ENCODE results near the gene SHROOM3. TPM values are rescaled to one million over a fixed set of nuclear protein-coding genes. Genes with fewer than 3 reads are reported as not detected.

Gene SHROOM3
- total and polyA plus RNA-seq, 2 donors (not counting 3 experiments of a cell fraction or from before 2014, with no cell fraction given), result 2.7 to 6.7 TPM

DNA sequence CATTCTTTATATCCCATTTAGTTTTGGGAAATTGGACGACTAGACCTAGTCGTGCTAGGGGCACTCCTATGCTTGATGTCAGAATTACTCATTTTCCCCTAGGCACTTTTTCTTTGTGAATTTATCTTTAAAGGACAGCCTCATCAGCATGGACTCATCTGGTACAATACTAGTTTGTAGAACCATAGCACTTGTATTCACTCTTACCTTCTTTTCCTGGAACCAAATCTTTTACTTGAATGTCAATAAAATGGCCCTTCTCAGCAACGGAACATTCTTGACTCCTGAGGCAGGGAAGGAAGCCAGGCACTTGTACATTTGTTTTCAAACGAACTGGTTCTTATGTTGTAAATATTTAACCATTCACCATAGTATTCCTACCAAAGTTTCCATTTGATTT, 187.1 kb downstream of the SHROOM3 start:
- Histone ChIP-seq H3K9me1 (replicated peaks; ENCODE audit: control insufficient read depth, extremely low read depth, insufficient read depth, low read length) (no peaks in the 10 kb centered on the region), H3K9ac (replicated peaks; ENCODE audit: extremely low read depth, insufficient read depth, low read length) (no peak overlapping the region), H3K36me3 (ENCODE audit: control insufficient read depth in 2 of 2, extremely low read depth in 1 of 2, insufficient read depth in 2 of 2, low read length in 2 of 2) (no peaks in the 10 kb centered on the region), H3K79me2 (ENCODE audit: control insufficient read depth, insufficient read depth, low read length) (no peaks in the 10 kb centered on the region), H4K20me1 (replicated peaks; ENCODE audit: control insufficient read depth, extremely low read depth, insufficient read depth, low read length) (no peaks in the 10 kb centered on the region), H3K27ac (ENCODE audit: insufficient read depth, low read depth, low read length) (no peak overlapping the region), H3K4me3 (replicated peaks in 1 of 3; ENCODE audit: insufficient read depth in 1 of 3, low read depth in 1 of 3, low read length in 3 of 3) (no peak overlapping the region), H3K9me3 (replicated peaks; ENCODE audit: control insufficient read depth, insufficient read depth, low read length) (no peaks in the 10 kb centered on the region), H3K4me1 (ENCODE audit: control insufficient read depth, extremely low read depth, insufficient read depth, low read length) (no peaks in the 10 kb centered on the region), H3K4me2 (ENCODE audit: insufficient read depth, low read length) (no peak overlapping the region), H3K27me3 (ENCODE audit: control insufficient read depth in 2 of 2, insufficient read depth in 2 of 2, low read length in 2 of 2) (no peaks in the 10 kb centered on the region), H2AFZ (ENCODE audit: low read depth, low read length) (no peak overlapping the region)
- intact Hi-C loops (cut with micrococcal nuclease), result no loop called here
- TF ChIP-seq JUN (IDR thresholded peaks at IDR 0.05; ENCODE audit: borderline replicate concordance, insufficient read depth, insufficient read length, low read depth), result no peak
- TF ChIP-seq POLR2AphosphoS5 (IDR thresholded peaks at IDR 0.05; ENCODE audit: insufficient read depth, low read depth, low read length), result no peak
- TF ChIP-seq MYC (IDR thresholded peaks at IDR 0.05; ENCODE audit: low read depth, low read length), result no peak
- TF ChIP-seq GATA2 (IDR thresholded peaks at IDR 0.05; ENCODE audit: insufficient read depth, insufficient read length, low read depth, low read length), result no peak
- TF ChIP-seq, protein P1, sequence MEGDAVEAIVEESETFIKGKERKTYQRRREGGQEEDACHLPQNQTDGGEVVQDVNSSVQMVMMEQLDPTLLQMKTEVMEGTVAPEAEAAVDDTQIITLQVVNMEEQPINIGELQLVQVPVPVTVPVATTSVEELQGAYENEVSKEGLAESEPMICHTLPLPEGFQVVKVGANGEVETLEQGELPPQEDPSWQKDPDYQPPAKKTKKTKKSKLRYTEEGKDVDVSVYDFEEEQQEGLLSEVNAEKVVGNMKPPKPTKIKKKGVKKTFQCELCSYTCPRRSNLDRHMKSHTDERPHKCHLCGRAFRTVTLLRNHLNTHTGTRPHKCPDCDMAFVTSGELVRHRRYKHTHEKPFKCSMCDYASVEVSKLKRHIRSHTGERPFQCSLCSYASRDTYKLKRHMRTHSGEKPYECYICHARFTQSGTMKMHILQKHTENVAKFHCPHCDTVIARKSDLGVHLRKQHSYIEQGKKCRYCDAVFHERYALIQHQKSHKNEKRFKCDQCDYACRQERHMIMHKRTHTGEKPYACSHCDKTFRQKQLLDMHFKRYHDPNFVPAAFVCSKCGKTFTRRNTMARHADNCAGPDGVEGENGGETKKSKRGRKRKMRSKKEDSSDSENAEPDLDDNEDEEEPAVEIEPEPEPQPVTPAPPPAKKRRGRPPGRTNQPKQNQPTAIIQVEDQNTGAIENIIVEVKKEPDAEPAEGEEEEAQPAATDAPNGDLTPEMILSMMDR (IDR thresholded peaks at IDR 0.05; ENCODE audit: extremely low read depth in 1 of 2, insufficient read depth in 1 of 2, low read depth in 1 of 2, low read length in 2 of 2), result no peak
- no peak for TF ChIP-seq POLR2A (IDR thresholded peaks at IDR 0.05; ENCODE audit: low read depth, low read length)
- no peak for TF ChIP-seq EZH2 (IDR thresholded peaks at IDR 0.05; ENCODE audit: borderline replicate concordance, low read depth, low read length, severe bottlenecking)
- TF ChIP-seq, protein P2, sequence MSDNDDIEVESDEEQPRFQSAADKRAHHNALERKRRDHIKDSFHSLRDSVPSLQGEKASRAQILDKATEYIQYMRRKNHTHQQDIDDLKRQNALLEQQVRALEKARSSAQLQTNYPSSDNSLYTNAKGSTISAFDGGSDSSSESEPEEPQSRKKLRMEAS (IDR thresholded peaks at IDR 0.05; ENCODE audit: insufficient read depth, insufficient read length), result no peak
- TF ChIP-seq FOS (IDR thresholded peaks at IDR 0.05; ENCODE audit: borderline replicate concordance, insufficient read depth, low read length), result no peak
- ChIA-PET CTCF (no interaction called here), POLR2A (no interaction called here)
- FAIRE-seq, result no peak
- no TSS peak for BruUV-seq (replicated peaks)
- dilution Hi-C loops (cut with MboI; ENCODE audit: extremely low pct_ligation_motif_present, low sequenced_read_pairs), result no loop called here
- DNase-seq (ENCODE audit: low read depth, low spot score), result no peak

All from endothelial cell of umbilical vein (primary cell).